NCI-H1694 (cell line): Measurements from ENCODE around the gene ACTN1.

Experiments used
- DNase-seq: peaks from one replicate; lab custom pipeline; 2025; lab: John Stamatoyannopoulos, UW

The ACTN1 gene

GRCh38 chr14:68969278-68970033 lies 9.6 kb downstream of the ACTN1 start:
- DNase-seq: no peak

GRCh38 chr14:68968721-68969120 lies 10.4 kb downstream of the ACTN1 start:
- DNase-seq: no peak

GRCh38 chr14:68968051-68968450 lies 11.1 kb downstream of the ACTN1 start:
- no peak for DNase-seq

GRCh38 chr14:68967459-68967940 lies 11.6 kb downstream of the ACTN1 start:
- DNase-seq: no peak

- DNase-seq: no peak
These were observed 12.2 kb downstream of the ACTN1 start for GRCh38 chr14:68966872-68967301.

GRCh38 chr14:68965261-68965761 lies 13.8 kb downstream of the ACTN1 start:
- no peak for DNase-seq

GRCh38 chr14:68964300-68965093 lies 14.6 kb downstream of the ACTN1 start:
- no peak for DNase-seq

GRCh38 chr14:68962681-68963080 lies 16.4 kb downstream of the ACTN1 start:
- DNase-seq: no peak

- no peak for DNase-seq
These were observed 17.1 kb downstream of the ACTN1 start for GRCh38 chr14:68961781-68962584.

GRCh38 chr14:68961361-68961760 lies 17.7 kb downstream of the ACTN1 start:
- no peak for DNase-seq

GRCh38 chr14:68960123-68960522 lies 19.0 kb downstream of the ACTN1 start:
- DNase-seq: no peak

GRCh38 chr14:68959035-68959434 lies 20.1 kb downstream of the ACTN1 start:
- no peak for DNase-seq

- no peak for DNase-seq
These were observed 20.5 kb downstream of the ACTN1 start for GRCh38 chr14:68958553-68958952.

GRCh38 chr14:68957775-68958174 lies 21.3 kb downstream of the ACTN1 start:
- no peak for DNase-seq

GRCh38 chr14:68956724-68957123 lies 22.4 kb downstream of the ACTN1 start:
- no peak for DNase-seq

- DNase-seq: no peak
These were observed 23.3 kb downstream of the ACTN1 start for GRCh38 chr14:68955851-68956179.

- DNase-seq: no peak
These were observed 23.8 kb downstream of the ACTN1 start for GRCh38 chr14:68955164-68955850.

GRCh38 chr14:68953196-68953555 lies 25.9 kb downstream of the ACTN1 start:
- no peak for DNase-seq

- DNase-seq: no peak
These were observed 26.4 kb downstream of the ACTN1 start for GRCh38 chr14:68952531-68953195.

- no peak for DNase-seq
These were observed 27.1 kb downstream of the ACTN1 start for GRCh38 chr14:68951800-68952530.
